Fibroblast of pulmonary artery (primary cell): Measurements from ENCODE around the gene HSPA1L.

Source experiments
- DNase-seq: peaks from one replicate; pipeline ENCODE4 v3.0.0-alpha.2; 2010; ENCODE audit warnings: low read depth
- H3K4me3 ChIP-seq: replicated peaks from 2 replicates; pipeline ENCODE4 v1.5.1; 2011; ENCODE audit warnings: low read depth, mild to moderate bottlenecking, control low read depth, low read length, moderate library complexity
- CTCF ChIP-seq: IDR thresholded peaks from 2 replicates; pipeline ENCODE4 v1.5.1; 2011; ENCODE audit warnings: mild to moderate bottlenecking, control low read depth, low read length, inconsistent platforms; ENCODE audit errors: missing control alignments

HSPA1L gene

GRCh38 chr6:31769684-31770371, 45.3 kb downstream of the HSPA1L start:
- TF ChIP-seq CTCF: peak; percentile 81
- peak; percentile 64 for DNase-seq
- no peak overlapping the region for H3K4me3 ChIP-seq

GRCh38 chr6:31768363-31769257, 46.5 kb downstream of the HSPA1L start:
- DNase-seq: no peak
- no peak overlapping the region for H3K4me3 ChIP-seq
- TF ChIP-seq CTCF: no peak

- DNase-seq: no peak
- TF ChIP-seq CTCF: no peak
- no peak overlapping the region for H3K4me3 ChIP-seq
Observed at GRCh38 chr6:31767096-31767645, 47.9 kb downstream of the HSPA1L start.

- peak overlapping the region; percentile 12 for H3K4me3 ChIP-seq
Observed at GRCh38 chr6:31765910-31766794, 48.9 kb downstream of the HSPA1L start.

GRCh38 chr6:31765559-31765909, 49.5 kb downstream of the HSPA1L start:
- TF ChIP-seq CTCF: no peak
- no peak overlapping the region for H3K4me3 ChIP-seq
- DNase-seq: no peak

More at GRCh38 chr6:31765910-31766794, 48.9 kb downstream of the HSPA1L start:
- no peak for DNase-seq
- TF ChIP-seq CTCF: no peak

GRCh38 chr6:31764198-31764597, 50.9 kb downstream of the HSPA1L start:
- DNase-seq: no peak
- H3K4me3 ChIP-seq: no peak overlapping the region

More at GRCh38 chr6:31764198-31764597, 50.9 kb downstream of the HSPA1L start:
- no peak for TF ChIP-seq CTCF
